CD14-positive monocyte (primary cell): Measurements from ENCODE around the gene YPEL4. TPM values are rescaled to one million over a fixed set of nuclear protein-coding genes. Genes with fewer than 3 reads are reported as not detected.

Source experiments
- DNase-seq, 3 donors: peaks; one replicate each; pipeline ENCODE4 v3.0.0-alpha.2; 2011 to 2022
- H2AFZ ChIP-seq: 2 replicates; pipeline ENCODE4 v1.6.0; 2012; ENCODE audit warnings: mild to moderate bottlenecking, low read depth, low read length, inconsistent platforms; ENCODE audit not compliant: insufficient read depth, poor library complexity, severe bottlenecking
- H3K27ac ChIP-seq, 2 donors: 1 replicate in 1 of 2; 2 replicates in 1 of 2; pipeline ENCODE4 v1.5.1; 2012 to 2013; ENCODE audit warnings: low read length in 2 of 2, control low read depth in 1 of 2, inconsistent platforms in 1 of 2, low read depth in 1 of 2, mild to moderate bottlenecking in 1 of 2
- H3K27me3 ChIP-seq, 2 donors: one replicate each; pipeline versions ENCODE4 v1.6.0 to v1.6.1; 2011 to 2013; ENCODE audit warnings: low read length in 2 of 2; ENCODE audit not compliant: control insufficient read depth in 2 of 2, insufficient read depth in 2 of 2
- H3K36me3 ChIP-seq, 2 donors: replicated peaks in 1 of 2; 1 replicate in 1 of 2; 2 replicates in 1 of 2; pipeline versions ENCODE4 v1.5.1 to v1.6.1; 2012 to 2013; ENCODE audit warnings: low read length in 2 of 2, control low read depth in 1 of 2, inconsistent platforms in 1 of 2, mild to moderate bottlenecking in 1 of 2; ENCODE audit not compliant: insufficient read depth in 2 of 2, control insufficient read depth in 1 of 2
- H3K4me1 ChIP-seq, 2 donors: 1 replicate in 1 of 2; 2 replicates in 1 of 2; pipeline versions ENCODE4 v1.5.1 to v1.6.1; 2012 to 2013; ENCODE audit warnings: low read length in 2 of 2, control low read depth in 1 of 2, inconsistent platforms in 1 of 2, mild to moderate bottlenecking in 1 of 2, moderate library complexity in 1 of 2; ENCODE audit not compliant: insufficient read depth in 2 of 2, control insufficient read depth in 1 of 2
- H3K4me2 ChIP-seq: replicated peaks from 2 replicates; pipeline ENCODE3; 2012; ENCODE audit warnings: low read length, moderate library complexity, mild to moderate bottlenecking; ENCODE audit not compliant: poor library complexity, severe bottlenecking; ENCODE audit errors: extremely low read depth
- H3K4me3 ChIP-seq, 3 experiments: fragments of 200-600 bp in 1 of 3; sonication (generic) in 1 of 3; replicated peaks in 1 of 3; 1 replicate in 2 of 3; 2 replicates in 1 of 3; pipeline ENCODE4 v1.5.1; 2011 to 2013; ENCODE audit warnings: low read length in 3 of 3, mild to moderate bottlenecking in 3 of 3, control low read depth in 2 of 3, low read depth in 2 of 3, inconsistent platforms in 1 of 3, moderate library complexity in 1 of 3
- H3K79me2 ChIP-seq: 2 replicates; pipeline ENCODE4 v1.6.0; 2012; ENCODE audit warnings: mild to moderate bottlenecking, control low read depth, inconsistent platforms, low read length, moderate library complexity; ENCODE audit not compliant: insufficient read depth
- H3K9ac ChIP-seq: 2 replicates; pipeline ENCODE4 v1.6.0; 2017; ENCODE audit warnings: low read length, mild to moderate bottlenecking; ENCODE audit not compliant: insufficient read depth, poor library complexity, severe bottlenecking
- H3K9me3 ChIP-seq, 2 donors: replicated peaks in 1 of 2; 1 replicate in 1 of 2; 2 replicates in 1 of 2; pipeline versions ENCODE4 v1.5.1 to v1.6.1; 2012 to 2013; ENCODE audit warnings: low read length in 2 of 2, control low read depth in 1 of 2; ENCODE audit not compliant: control insufficient read depth in 1 of 2, insufficient read depth in 1 of 2
- H4K20me1 ChIP-seq: 2 replicates; pipeline ENCODE4 v1.6.0; 2012; ENCODE audit warnings: mild to moderate bottlenecking, low read length, control low read depth, moderate library complexity; ENCODE audit not compliant: insufficient read depth
- H3K27ac Mint-ChIP-seq, 7 donors: one replicate each; pipeline ENCODE4 v1.8.0; 2020; ENCODE audit warnings: mild to moderate bottlenecking in 7 of 7, mixed read lengths in 7 of 7, moderate library complexity in 6 of 7, inconsistent platforms in 2 of 7
- H3K27me3 Mint-ChIP-seq, 3 donors: one replicate each; pipeline ENCODE4 v1.8.0; 2021 to 2022; ENCODE audit warnings: low read depth in 3 of 3, mild to moderate bottlenecking in 3 of 3, mixed read lengths in 3 of 3, moderate library complexity in 3 of 3, inconsistent platforms in 1 of 3
- H3K36me3 Mint-ChIP-seq, 2 donors: one replicate each; pipeline ENCODE4 v1.8.0; 2020; ENCODE audit warnings: mixed read lengths in 2 of 2, inconsistent platforms in 1 of 2, mild to moderate bottlenecking in 1 of 2
- H3K4me1 Mint-ChIP-seq: one replicate; pipeline ENCODE4 v1.8.0; 2020; ENCODE audit warnings: mild to moderate bottlenecking, mixed read lengths
- H3K4me3 Mint-ChIP-seq, 2 donors: one replicate each; pipeline ENCODE4 v1.8.0; 2020; ENCODE audit warnings: mild to moderate bottlenecking in 2 of 2, mixed read lengths in 2 of 2, moderate library complexity in 1 of 2
- H3K9me3 Mint-ChIP-seq, 7 donors: one replicate each; pipeline ENCODE4 v1.8.0; 2020 to 2022; ENCODE audit warnings: mixed read lengths in 7 of 7, mild to moderate bottlenecking in 6 of 7, moderate library complexity in 6 of 7, inconsistent platforms in 2 of 7
- CTCF ChIP-seq: fragments of 200-600 bp; IDR thresholded peaks from one replicate; pipeline ENCODE4 v1.8.0; 2022; ENCODE audit warnings: antibody characterized with exemption, mild to moderate bottlenecking
- WGBS: methylation state at CpG from one replicate; pipeline ENCODE4 v1.1.5; 2013; ENCODE audit warnings: missing lambda C conversion rate; ENCODE audit not compliant: insufficient coverage; 5-methylcytosine and 5-hydroxymethylcytosine counted together
- intact Hi-C, 2 donors: fragments of 100-400 bp; cut with micrococcal nuclease; formaldehyde crosslinking; loops; one replicate each; pipeline versions ENCODE4 v1.15.0 to v1.15.1; 2023
- polyA plus RNA-seq, 3 donors: library from polyadenylated mRNA; depleted of rRNA in 1 of 3; unstranded in 2 of 3; stranded (reverse) in 1 of 3; fragments of 300-500 nt in 2 of 3; fragments of >200 nt in 1 of 3; fragmentation: Illumina TruSeq in 2 of 3; gene quantifications; 1 replicate in 2 of 3; 2 replicates in 1 of 3; pipeline ENCODE4 v1.2.3, GENCODE V29; 2012 to 2021

Gene YPEL4
- polyA plus RNA-seq, 3 donors, result 0.36 to 0.56 TPM; not detected in 1

DNA sequence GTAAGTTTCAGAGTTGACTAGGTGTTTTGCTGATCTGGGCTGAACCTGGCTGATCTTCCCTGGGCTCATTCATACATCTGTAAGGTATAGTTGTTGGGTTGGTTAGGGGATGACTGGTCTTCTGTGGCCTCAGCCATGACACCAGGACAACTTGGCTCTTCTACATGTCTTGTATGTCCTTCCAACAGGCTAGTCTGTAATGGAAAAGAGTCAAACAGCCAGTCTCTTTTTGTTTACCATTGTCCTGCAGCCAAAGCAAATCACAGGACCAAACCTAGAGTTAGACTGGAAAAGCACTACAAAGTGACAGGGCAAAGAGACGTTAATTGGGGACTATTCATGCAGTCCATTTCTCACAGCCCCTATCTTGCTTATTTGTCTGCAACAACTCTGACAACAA, 34.4 kb downstream of the YPEL4 start:
- intact Hi-C loops, result no loop called here
- DNase-seq, result no peak
- Histone ChIP-seq H3K79me2 (no peaks in the 10 kb centered on the region), H3K4me2 (no peak overlapping the region), H3K4me1 (no peaks in the 10 kb centered on the region), H3K9me3 (peaks cover 8 to 9% of the 10 kb centered on the region in 2 donors), H4K20me1 (no peaks in the 10 kb centered on the region), H3K36me3 (no peaks in the 10 kb centered on the region), H2AFZ (no peak overlapping the region), H3K27ac (no peak overlapping the region), H3K4me3 (no peak overlapping the region), H3K9ac (no peak overlapping the region), H3K27me3 (no peaks in the 10 kb centered on the region)
- no peak overlapping the region for H3K4me3 Mint-ChIP-seq
- H3K4me1 Mint-ChIP-seq, result no peaks in the 10 kb centered on the region
- peaks cover 0 to 4% (median 4%) of the 10 kb centered on the region in 3 donors for H3K27me3 Mint-ChIP-seq
- no peak overlapping the region for H3K27ac Mint-ChIP-seq
- peaks cover 5 to 16% (median 9%) of the 10 kb centered on the region in 7 donors for H3K9me3 Mint-ChIP-seq
- WGBS, result 100% methylated on average over 1 of the region's 1 CpG
- TF ChIP-seq CTCF, result no peak
- H3K36me3 Mint-ChIP-seq, result no peaks in the 10 kb centered on the region

GRCh38 chr11:57614234-57614772, 35.4 kb downstream of the YPEL4 start:
- Mint-ChIP-seq H3K36me3 (no peaks in the 10 kb centered on the region), H3K4me1 (no peaks in the 10 kb centered on the region), H3K9me3 (peaks cover 1 to 12% (median 2%) of the 10 kb centered on the region in 7 donors), H3K27ac (no peak overlapping the region), H3K4me3 (no peak overlapping the region), H3K27me3 (peaks cover 0 to 4% (median 4%) of the 10 kb centered on the region in 3 donors)
- Histone ChIP-seq H3K36me3 (no peaks in the 10 kb centered on the region), H3K27me3 (no peaks in the 10 kb centered on the region), H2AFZ (no peak overlapping the region), H3K4me1 (no peaks in the 10 kb centered on the region), H3K4me2 (no peak overlapping the region), H3K79me2 (no peaks in the 10 kb centered on the region), H3K4me3 (no peak overlapping the region), H3K9me3 (peaks cover 2 to 3% of the 10 kb centered on the region in 2 donors), H3K27ac (no peak overlapping the region), H3K9ac (no peak overlapping the region), H4K20me1 (no peaks in the 10 kb centered on the region)
- no peak for TF ChIP-seq CTCF
- intact Hi-C loops, result no loop called here
- no peak for DNase-seq
- WGBS, result 86% methylated on average over 10 of the region's 10 CpGs
